ENCODE data around the gene PDE6H. TPM values are rescaled to one million over a fixed set of nuclear protein-coding genes. Genes with fewer than 3 reads are reported as not detected.

The PDE6H gene
- polyA plus RNA-seq, 1 of the 3 experiments (the other 2 are of a cell fraction) = not detected

DNA sequence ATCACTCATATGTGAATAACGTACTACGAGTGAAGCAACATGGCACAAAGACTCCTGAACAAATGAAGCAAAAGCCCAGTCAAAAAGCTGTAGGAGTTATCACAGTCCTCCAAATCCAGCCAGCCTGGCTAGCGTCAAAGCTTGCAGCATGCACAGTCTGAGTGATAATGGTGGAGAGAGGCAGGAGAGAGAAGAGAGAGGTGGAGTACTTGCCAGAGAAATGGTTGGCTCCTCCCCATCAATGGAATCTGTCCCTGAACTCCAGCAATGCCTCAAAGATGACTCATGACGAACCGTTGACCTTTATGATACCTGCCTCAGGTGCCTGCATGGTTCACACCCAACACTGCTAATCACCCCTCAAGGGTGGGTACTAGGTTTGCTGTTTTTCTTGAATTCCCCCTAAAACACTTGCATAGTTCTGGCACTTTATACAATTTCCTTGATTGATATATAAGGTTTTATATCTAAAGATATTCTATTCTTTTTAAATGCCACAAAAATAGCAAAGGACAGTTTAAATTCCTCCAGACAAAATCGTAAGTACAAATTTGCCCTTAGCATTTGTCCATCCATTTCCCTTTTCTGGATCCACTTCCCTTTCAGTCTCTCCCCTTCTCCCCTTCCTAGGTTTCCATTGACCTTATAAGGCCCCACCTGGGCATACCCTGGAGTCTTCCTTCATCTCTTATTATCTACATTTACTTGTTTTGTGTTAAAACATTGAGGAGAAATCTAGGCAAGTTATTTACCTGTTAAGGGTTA is 21.7 kb upstream of the PDE6H start (continued):
- TF ChIP-seq, protein P1, sequence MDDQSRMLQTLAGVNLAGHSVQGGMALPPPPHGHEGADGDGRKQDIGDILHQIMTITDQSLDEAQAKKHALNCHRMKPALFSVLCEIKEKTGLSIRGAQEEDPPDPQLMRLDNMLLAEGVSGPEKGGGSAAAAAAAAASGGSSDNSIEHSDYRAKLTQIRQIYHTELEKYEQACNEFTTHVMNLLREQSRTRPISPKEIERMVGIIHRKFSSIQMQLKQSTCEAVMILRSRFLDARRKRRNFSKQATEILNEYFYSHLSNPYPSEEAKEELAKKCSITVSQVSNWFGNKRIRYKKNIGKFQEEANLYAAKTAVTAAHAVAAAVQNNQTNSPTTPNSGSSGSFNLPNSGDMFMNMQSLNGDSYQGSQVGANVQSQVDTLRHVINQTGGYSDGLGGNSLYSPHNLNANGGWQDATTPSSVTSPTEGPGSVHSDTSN (IDR thresholded peaks at IDR 0.05) = no peak
- TF ChIP-seq, protein P2, sequence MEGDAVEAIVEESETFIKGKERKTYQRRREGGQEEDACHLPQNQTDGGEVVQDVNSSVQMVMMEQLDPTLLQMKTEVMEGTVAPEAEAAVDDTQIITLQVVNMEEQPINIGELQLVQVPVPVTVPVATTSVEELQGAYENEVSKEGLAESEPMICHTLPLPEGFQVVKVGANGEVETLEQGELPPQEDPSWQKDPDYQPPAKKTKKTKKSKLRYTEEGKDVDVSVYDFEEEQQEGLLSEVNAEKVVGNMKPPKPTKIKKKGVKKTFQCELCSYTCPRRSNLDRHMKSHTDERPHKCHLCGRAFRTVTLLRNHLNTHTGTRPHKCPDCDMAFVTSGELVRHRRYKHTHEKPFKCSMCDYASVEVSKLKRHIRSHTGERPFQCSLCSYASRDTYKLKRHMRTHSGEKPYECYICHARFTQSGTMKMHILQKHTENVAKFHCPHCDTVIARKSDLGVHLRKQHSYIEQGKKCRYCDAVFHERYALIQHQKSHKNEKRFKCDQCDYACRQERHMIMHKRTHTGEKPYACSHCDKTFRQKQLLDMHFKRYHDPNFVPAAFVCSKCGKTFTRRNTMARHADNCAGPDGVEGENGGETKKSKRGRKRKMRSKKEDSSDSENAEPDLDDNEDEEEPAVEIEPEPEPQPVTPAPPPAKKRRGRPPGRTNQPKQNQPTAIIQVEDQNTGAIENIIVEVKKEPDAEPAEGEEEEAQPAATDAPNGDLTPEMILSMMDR (IDR thresholded peaks at IDR 0.05) = no peak
- TF ChIP-seq FOSL2 (IDR thresholded peaks at IDR 0.05; ENCODE audit: borderline replicate concordance, low read depth) (peak; percentile 27; the same call in 1 of the 2 replicates), SIN3A (IDR thresholded peaks at IDR 0.05; ENCODE audit: borderline replicate concordance, low read depth, low read length) (no peak), CHD2 (IDR thresholded peaks at IDR 0.05; ENCODE audit: low read length, partially characterized antibody) (no peak), FOXM1 (IDR thresholded peaks at IDR 0.05; ENCODE audit: low read depth) (no peak), USF2 (IDR thresholded peaks at IDR 0.05; ENCODE audit: borderline replicate concordance, low read depth, low read length) (no peak), MEF2A (IDR thresholded peaks at IDR 0.05; ENCODE audit: borderline replicate concordance, low read depth) (no peak), JUND (IDR thresholded peaks at IDR 0.05) (peak; percentile 37; the same call in 1 of the 2 replicates), RFX5 (IDR thresholded peaks at IDR 0.05; ENCODE audit: low read length) (no peak), RAD21 (IDR thresholded peaks at IDR 0.05; ENCODE audit: low read length) (no peak), EZH2phosphoT487 (IDR thresholded peaks at IDR 0.05; ENCODE audit: borderline replicate concordance, low read depth) (no peak), TEAD4 (IDR thresholded peaks at IDR 0.05; ENCODE audit: borderline replicate concordance, insufficient read depth) (no peak), RXRA (IDR thresholded peaks at IDR 0.05; ENCODE audit: borderline replicate concordance, low read depth) (no peak)
- TF ChIP-seq, protein P3, sequence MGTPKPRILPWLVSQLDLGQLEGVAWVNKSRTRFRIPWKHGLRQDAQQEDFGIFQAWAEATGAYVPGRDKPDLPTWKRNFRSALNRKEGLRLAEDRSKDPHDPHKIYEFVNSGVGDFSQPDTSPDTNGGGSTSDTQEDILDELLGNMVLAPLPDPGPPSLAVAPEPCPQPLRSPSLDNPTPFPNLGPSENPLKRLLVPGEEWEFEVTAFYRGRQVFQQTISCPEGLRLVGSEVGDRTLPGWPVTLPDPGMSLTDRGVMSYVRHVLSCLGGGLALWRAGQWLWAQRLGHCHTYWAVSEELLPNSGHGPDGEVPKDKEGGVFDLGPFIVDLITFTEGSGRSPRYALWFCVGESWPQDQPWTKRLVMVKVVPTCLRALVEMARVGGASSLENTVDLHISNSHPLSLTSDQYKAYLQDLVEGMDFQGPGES (IDR thresholded peaks at IDR 0.05; ENCODE audit: low read depth, low read length) = no peak

DNA sequence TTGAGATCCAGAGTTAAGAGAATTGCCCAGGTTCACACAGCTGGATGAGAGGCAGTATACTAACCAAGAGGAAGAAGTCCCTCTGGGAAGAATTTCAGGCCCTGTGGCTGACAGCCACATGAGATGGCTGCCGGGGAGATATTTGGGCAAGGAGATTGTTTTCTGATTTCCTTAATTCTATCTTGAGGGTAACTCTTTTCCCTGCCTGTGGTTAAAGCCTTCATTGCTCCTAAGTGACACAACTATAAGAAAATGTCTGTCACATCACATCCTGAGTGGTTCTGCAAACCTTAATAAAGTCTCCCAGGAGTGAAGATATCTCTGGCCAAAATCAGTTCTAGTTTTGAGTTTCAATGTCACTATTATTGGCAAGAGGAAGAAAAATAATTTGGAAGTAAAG is 21.0 kb upstream of the PDE6H start:
- Histone ChIP-seq H3K36me3 (replicated peaks in 1 of 2; ENCODE audit: control insufficient read depth in 1 of 2, insufficient read depth in 2 of 2, low read length in 1 of 2) (peaks cover 8 to 30% of the 10 kb centered on the region in 2 experiments), H3K9me3 (no peaks in the 10 kb centered on the region), H3K9me2 (no peaks in the 10 kb centered on the region), H3K79me2 (ENCODE audit: insufficient read depth) (peaks cover 81% of the 10 kb centered on the region), H4K20me1 (ENCODE audit: insufficient read depth) (no peaks in the 10 kb centered on the region), H3K27me3 (ENCODE audit: insufficient read depth) (no peaks in the 10 kb centered on the region), H3K27ac (ENCODE audit: low read depth in 2 of 2, low read length in 1 of 2) (peak overlapping the region; percentile 68 to 99; a peak in 3 of 4 replicates), H3K4me3 (ENCODE audit: low read depth in 2 of 2, low read length in 1 of 2) (no peak overlapping the region), H3F3A (replicated peaks; ENCODE audit: insufficient read depth) (peaks cover 33% of the 10 kb centered on the region), H3K4me1 (ENCODE audit: control insufficient read depth in 1 of 2, insufficient read depth in 2 of 2, low read depth in 1 of 2, low read length in 1 of 2) (peaks cover 7 to 70% of the 10 kb centered on the region in 2 experiments), H3K4me2 (peak overlapping the region; percentile 59), H2AFZ (ENCODE audit: low read depth) (no peak overlapping the region), H3K9ac (peak overlapping the region; percentile 59)
- WGBS (ENCODE audit: low lambda C conversion rate) = 15% methylated on average over 1 of the region's 1 CpG
- TF ChIP-seq MEF2A (IDR thresholded peaks at IDR 0.05; ENCODE audit: borderline replicate concordance, low read depth) (no peak), RCOR1 (IDR thresholded peaks at IDR 0.05; ENCODE audit: low read length) (no peak), GABPA (IDR thresholded peaks at IDR 0.05; ENCODE audit: low read depth) (no peak), RAD21 (IDR thresholded peaks at IDR 0.05; ENCODE audit: low read length) (no peak), FOXM1 (IDR thresholded peaks at IDR 0.05; ENCODE audit: low read depth) (no peak), USF1 (IDR thresholded peaks at IDR 0.05; ENCODE audit: borderline replicate concordance, low read depth) (no peak), NFIC (IDR thresholded peaks at IDR 0.05; ENCODE audit: borderline replicate concordance) (no peak)
- TF ChIP-seq, protein P4, sequence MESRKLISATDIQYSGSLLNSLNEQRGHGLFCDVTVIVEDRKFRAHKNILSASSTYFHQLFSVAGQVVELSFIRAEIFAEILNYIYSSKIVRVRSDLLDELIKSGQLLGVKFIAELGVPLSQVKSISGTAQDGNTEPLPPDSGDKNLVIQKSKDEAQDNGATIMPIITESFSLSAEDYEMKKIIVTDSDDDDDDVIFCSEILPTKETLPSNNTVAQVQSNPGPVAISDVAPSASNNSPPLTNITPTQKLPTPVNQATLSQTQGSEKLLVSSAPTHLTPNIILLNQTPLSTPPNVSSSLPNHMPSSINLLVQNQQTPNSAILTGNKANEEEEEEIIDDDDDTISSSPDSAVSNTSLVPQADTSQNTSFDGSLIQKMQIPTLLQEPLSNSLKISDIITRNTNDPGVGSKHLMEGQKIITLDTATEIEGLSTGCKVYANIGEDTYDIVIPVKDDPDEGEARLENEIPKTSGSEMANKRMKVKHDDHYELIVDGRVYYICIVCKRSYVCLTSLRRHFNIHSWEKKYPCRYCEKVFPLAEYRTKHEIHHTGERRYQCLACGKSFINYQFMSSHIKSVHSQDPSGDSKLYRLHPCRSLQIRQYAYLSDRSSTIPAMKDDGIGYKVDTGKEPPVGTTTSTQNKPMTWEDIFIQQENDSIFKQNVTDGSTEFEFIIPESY (IDR thresholded peaks at IDR 0.05; ENCODE audit: borderline replicate concordance, low read depth) = no peak
- TF ChIP-seq, protein P3 (IDR thresholded peaks at IDR 0.05; ENCODE audit: low read depth, low read length) = no peak
- ChIA-PET CTCF (no interaction called here), POLR2A (no interaction called here)
- DNase-seq = no peak

Measured in SK-N-SH (cell line).